ENCODE results near the gene PDZD2.

- no peak for TF ChIP-seq CTCF (IDR thresholded peaks at IDR 0.05)
- TF ChIP-seq POLR2AphosphoS5 (IDR thresholded peaks at IDR 0.05): no peak
- TF ChIP-seq EP300 (IDR thresholded peaks at IDR 0.05): no peak
Measured at GRCh38 chr5:31770132-31770720, 131.3 kb downstream of the PDZD2 start.

All from stomach (tissue), 4 donors.